Subcutaneous abdominal adipose tissue (tissue), 5 donors: ENCODE measurements around the gene USE1.
A peak's percentile ranks its signal among the peaks of the same experiment; 100 is the strongest.

ENCODE experiments used
- H3K27ac ChIP-seq: one replicate; pipeline ENCODE4 v1.7.0; 2013; ENCODE audit warnings: low read depth, mild to moderate bottlenecking, inconsistent platforms, low read length, moderate library complexity
- H3K27me3 ChIP-seq, 5 donors: one replicate each; pipeline ENCODE4 v1.7.0; 2013; ENCODE audit warnings: low read length in 5 of 5, inconsistent platforms in 1 of 5; ENCODE audit not compliant: control insufficient read depth in 5 of 5, insufficient read depth in 4 of 5
- H3K36me3 ChIP-seq, 5 donors: one replicate each; pipeline ENCODE4 v1.7.0; 2013; ENCODE audit warnings: low read length in 5 of 5; ENCODE audit not compliant: control insufficient read depth in 5 of 5, insufficient read depth in 5 of 5
- H3K4me1 ChIP-seq, 5 donors: one replicate each; pipeline ENCODE4 v1.7.0; 2013; ENCODE audit warnings: low read length in 5 of 5, mild to moderate bottlenecking in 3 of 5, moderate library complexity in 1 of 5; ENCODE audit not compliant: control insufficient read depth in 5 of 5, insufficient read depth in 5 of 5
- H3K4me3 ChIP-seq, 5 donors: one replicate each; pipeline ENCODE4 v1.7.0; 2013; ENCODE audit warnings: low read length in 5 of 5, low read depth in 1 of 5
- H3K9ac ChIP-seq, 5 donors: one replicate each; pipeline ENCODE4 v1.7.0; 2013; ENCODE audit warnings: low read length in 5 of 5, mild to moderate bottlenecking in 4 of 5, moderate library complexity in 3 of 5
- H3K9me3 ChIP-seq, 5 donors: one replicate each; pipeline ENCODE4 v1.7.0; 2013; ENCODE audit warnings: low read length in 5 of 5; ENCODE audit not compliant: control insufficient read depth in 5 of 5
- donor health status: healthy.
- donor health status: healthy.
- donor health status: healthy.
- donor health status: healthy.
- donor health status: healthy.

The USE1 gene

DNA sequence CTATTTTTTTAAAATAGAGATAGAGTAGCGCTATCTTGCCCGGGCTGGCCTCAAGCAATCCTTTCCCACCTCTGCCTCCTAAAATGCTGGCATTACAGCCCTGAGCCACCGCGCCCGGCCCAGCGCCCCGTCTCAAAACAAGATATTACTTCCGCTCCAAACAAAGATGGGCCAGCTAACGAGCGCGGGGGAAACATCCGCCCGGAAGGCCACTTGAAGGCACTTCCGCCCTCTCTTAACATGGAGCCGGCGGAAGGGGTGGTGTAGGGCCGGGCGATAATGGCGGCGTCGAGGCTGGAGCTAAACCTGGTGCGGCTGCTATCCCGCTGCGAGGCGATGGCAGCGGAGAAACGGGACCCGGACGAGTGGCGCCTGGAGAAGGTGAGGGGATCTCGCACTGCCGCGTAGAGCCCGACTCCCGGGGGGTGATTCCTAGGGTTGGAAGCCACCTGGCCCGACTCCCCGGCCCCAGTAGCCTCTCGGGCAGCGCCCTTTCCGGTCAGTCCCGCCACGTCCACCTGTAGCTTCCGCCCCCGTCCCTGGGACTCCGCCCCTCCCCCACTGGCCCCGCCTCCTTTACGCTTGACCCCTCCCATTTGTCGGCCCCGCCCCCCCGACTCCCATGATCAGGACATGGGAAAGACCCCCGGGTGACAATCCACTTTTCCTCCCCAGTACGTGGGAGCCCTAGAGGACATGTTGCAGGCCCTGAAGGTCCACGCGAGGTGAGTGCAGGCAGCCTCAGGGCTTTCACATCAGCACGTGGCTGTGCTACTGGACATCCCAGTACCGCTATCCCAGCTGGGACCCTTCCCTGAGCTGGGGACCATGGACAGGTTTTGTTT, at the start of gene USE1:
USE1 (plus strand) TSS at position 231 of the 845 bp plus-strand sequence; CDS start at position 280, 49 bp downstream.
- Histone ChIP-seq H3K9me3 (peaks cover 0 to 4% (median 0%) of the 10 kb centered on the region in 5 donors), H3K27me3 (no peaks in the 10 kb centered on the region), H3K36me3 (peaks cover 0 to 57% (median 41%) of the 10 kb centered on the region in 5 donors), H3K9ac (peak within 1 kb of the TSS in 4 of 5 donors; percentile 68 to 83 (median 78)), H3K4me1 (peaks cover 2 to 25% (median 17%) of the 10 kb centered on the region in 5 donors), H3K27ac (peak within 1 kb of the TSS; percentile 69), H3K4me3 (peak within 1 kb of the TSS; percentile 78 to 87 (median 79))

DNA sequence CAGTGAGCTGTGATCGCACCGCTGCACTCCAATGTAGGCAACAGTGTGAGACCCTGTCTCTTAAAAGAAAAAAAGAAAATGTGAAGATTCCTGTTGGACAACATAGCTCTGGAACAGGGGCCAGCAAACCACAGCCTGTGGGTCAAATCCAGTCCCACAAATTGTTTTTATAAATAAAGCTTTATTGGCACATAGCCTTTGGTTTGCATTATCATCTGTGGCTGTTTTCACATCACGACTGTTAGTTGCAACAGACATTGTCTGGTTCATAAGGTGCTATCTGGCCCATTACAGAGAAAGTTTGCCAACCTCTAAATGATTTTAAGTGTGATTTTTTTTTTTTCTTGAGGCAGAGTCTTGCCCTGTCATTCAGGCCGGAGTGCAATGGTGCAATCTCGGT, 49.4 kb upstream of the USE1 start:
- Histone ChIP-seq H3K4me3 (no peak overlapping the region), H3K4me1 (no peaks in the 10 kb centered on the region), H3K27ac (no peak overlapping the region), H3K9ac (no peak overlapping the region), H3K27me3 (no peaks in the 10 kb centered on the region), H3K9me3 (no peaks in the 10 kb centered on the region), H3K36me3 (peaks cover 14 to 95% (median 71%) of the 10 kb centered on the region in 5 donors)

- Histone ChIP-seq H3K36me3 (peaks cover 5 to 90% (median 62%) of the 10 kb centered on the region in 5 donors), H3K9ac (no peak overlapping the region), H3K9me3 (no peaks in the 10 kb centered on the region), H3K27me3 (no peaks in the 10 kb centered on the region), H3K27ac (no peak overlapping the region), H3K4me1 (no peaks in the 10 kb centered on the region), H3K4me3 (no peak overlapping the region)
Observed at GRCh38 chr19:17170538-17171297, 44.4 kb upstream of the USE1 start.

DNA sequence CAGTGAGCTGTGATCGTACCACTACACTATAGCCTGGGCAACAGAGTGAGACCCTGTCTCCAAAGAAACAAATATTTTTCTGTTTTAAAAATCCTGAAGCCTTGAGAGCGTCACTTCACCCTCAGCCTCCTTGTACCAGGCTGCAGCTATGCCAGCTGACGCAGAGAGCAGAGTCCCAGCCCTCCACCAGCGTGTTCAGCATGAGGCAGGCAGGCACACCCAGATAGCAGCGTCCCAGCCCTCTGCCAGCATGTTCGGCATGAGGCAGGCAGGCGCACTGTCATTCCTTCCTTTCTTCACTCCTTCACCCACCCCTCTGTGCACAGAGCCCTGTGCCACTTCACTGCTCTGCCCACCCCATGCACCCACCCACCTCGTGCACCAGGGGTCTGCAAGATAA, 43.3 kb upstream of the USE1 start:
- Histone ChIP-seq H3K9ac (no peak overlapping the region), H3K27ac (no peak overlapping the region), H3K36me3 (peaks cover 1 to 90% (median 64%) of the 10 kb centered on the region in 5 donors)

GRCh38 chr19:17172624-17173345, 42.4 kb upstream of the USE1 start:
- H3K9ac ChIP-seq, result no peak overlapping the region
- no peak overlapping the region for H3K4me3 ChIP-seq
- no peak overlapping the region for H3K27ac ChIP-seq
- H3K27me3 ChIP-seq, result no peaks in the 10 kb centered on the region
- peaks cover 0 to 92% (median 65%) of the 10 kb centered on the region in 5 donors for H3K36me3 ChIP-seq
- H3K9me3 ChIP-seq, result no peaks in the 10 kb centered on the region
- no peaks in the 10 kb centered on the region for H3K4me1 ChIP-seq

More for the DNA sequence above, 43.3 kb upstream of the USE1 start:
- Histone ChIP-seq H3K4me1 (no peaks in the 10 kb centered on the region), H3K27me3 (no peaks in the 10 kb centered on the region), H3K9me3 (no peaks in the 10 kb centered on the region), H3K4me3 (no peak overlapping the region)

GRCh38 chr19:17178291-17178690, 36.9 kb upstream of the USE1 start:
- peaks cover 0 to 71% (median 44%) of the 10 kb centered on the region in 5 donors for H3K36me3 ChIP-seq
- H3K9me3 ChIP-seq, result no peaks in the 10 kb centered on the region
- H3K9ac ChIP-seq, result no peak overlapping the region
- peaks cover 0 to 3% (median 0%) of the 10 kb centered on the region in 5 donors for H3K4me1 ChIP-seq
- no peaks in the 10 kb centered on the region for H3K27me3 ChIP-seq
- no peak overlapping the region for H3K27ac ChIP-seq
- no peak overlapping the region for H3K4me3 ChIP-seq

DNA sequence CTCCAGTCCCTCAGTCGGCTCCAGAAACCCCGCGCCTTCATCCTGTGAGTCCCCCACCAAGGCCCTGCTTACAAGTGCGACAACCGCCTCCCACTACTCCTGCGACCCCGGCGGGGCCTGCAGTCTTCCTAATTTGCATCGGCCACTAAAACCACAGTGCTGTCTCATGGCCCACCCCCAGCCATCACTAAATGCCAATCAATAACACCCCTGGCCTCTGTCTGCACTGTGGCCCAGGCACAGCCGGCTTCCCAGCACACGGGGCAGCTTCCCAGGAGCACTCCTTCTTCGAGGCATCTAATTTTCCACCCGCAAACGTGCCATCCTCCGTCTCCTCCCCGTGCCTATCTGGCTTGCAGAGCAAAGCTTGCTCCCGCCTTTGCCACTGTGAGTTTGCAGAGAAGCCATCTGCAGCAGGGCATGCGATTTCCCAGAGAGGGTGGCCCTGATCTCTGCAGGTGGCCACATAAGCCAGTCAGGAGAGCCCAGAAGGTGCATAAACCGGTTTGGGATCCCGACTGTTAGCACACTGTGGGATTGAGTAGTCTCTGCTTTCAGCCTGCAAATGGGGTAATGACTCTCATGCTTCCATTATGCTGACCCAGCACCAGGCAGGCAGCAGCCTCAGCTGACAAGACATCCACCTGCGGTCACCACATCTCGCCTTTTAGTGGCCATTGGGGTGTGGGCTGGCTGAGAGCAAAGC, 34.0 kb upstream of the USE1 start:
- Histone ChIP-seq H3K27me3 (no peaks in the 10 kb centered on the region), H3K9me3 (no peaks in the 10 kb centered on the region), H3K36me3 (peaks cover 0 to 73% (median 56%) of the 10 kb centered on the region in 5 donors), H3K9ac (no peak overlapping the region), H3K4me1 (peaks cover 0 to 17% (median 5%) of the 10 kb centered on the region in 5 donors), H3K27ac (no peak overlapping the region), H3K4me3 (no peak overlapping the region)

DNA sequence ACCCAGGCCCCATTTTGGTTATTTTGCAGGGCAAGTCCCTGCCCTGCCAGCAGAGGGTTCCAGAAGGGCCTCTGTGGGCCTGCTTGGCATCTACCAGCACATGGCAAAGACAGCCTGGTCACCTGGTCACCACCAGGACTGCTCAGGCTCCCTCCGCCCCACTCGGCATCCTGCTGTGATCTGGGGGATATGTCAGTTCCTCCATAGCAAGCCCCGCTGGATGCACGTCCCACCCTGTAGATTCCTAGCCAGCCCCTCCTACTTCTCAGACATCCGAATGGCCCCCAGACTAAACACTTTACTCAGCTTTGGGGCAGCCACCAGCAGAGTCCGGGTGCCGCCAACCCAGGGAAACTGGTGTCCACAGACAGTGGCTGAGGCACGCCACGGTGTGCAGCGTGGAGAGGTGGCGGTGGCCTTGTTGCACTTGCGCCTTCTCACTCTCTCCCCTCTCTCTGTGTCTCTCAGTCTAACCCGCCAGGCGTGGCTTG, 31.8 kb upstream of the USE1 start:
- Histone ChIP-seq H3K27ac (no peak overlapping the region), H3K36me3 (peaks cover 0 to 72% (median 57%) of the 10 kb centered on the region in 5 donors)

DNA sequence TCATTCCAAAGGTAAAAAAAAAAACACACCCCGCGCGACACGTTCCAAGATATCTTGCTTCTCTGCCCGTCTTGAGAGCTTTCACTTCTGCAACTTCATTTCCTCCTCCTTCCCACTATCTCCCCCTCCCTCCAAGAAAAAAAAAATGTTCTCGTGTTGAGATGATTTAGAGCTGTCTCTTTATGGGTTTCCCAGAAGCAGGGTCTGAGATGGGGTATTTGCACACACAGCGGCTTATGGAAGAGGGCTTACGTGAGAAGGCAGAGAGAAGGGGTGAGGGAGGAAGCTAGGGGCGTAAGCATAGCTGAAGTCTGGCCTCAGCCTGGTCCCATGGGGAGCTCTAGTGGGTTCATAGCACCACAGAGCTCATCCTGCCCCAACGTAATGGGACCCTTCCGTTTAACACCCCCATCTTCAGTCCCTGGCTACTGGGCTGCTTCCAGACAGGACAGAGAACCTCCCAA, 31.3 kb upstream of the USE1 start:
- Histone ChIP-seq H3K9ac (no peak overlapping the region), H3K4me3 (peak overlapping the region in 1 of 5 donors; percentile 12), H3K27ac (no peak overlapping the region), H3K4me1 (peaks cover 0 to 17% (median 5%) of the 10 kb centered on the region in 5 donors), H3K27me3 (no peaks in the 10 kb centered on the region), H3K36me3 (peaks cover 0 to 72% (median 58%) of the 10 kb centered on the region in 5 donors), H3K9me3 (no peaks in the 10 kb centered on the region)

More for the DNA sequence above, 31.8 kb upstream of the USE1 start:
- H3K4me1 ChIP-seq, result peaks cover 0 to 17% (median 5%) of the 10 kb centered on the region in 5 donors
- no peaks in the 10 kb centered on the region for H3K27me3 ChIP-seq
- H3K4me3 ChIP-seq, result peak overlapping the region in 1 of 5 donors; percentile 12
- no peak overlapping the region for H3K9ac ChIP-seq
- H3K9me3 ChIP-seq, result no peaks in the 10 kb centered on the region
